Sigmoid colon (tissue), 7 donors: ENCODE data around the gene PCSK2. TPM values are rescaled to one million over a fixed set of nuclear protein-coding genes. Genes with fewer than 3 reads are reported as not detected.

Source experiments
- DNase-seq: peaks from one replicate; pipeline ENCODE4 v3.0.0-alpha.2; 2019
- H3K27ac ChIP-seq, 4 donors: fragments of 200-600 bp; sonication (generic); one replicate each; pipeline ENCODE4 v1.5.1; 2016 to 2019; ENCODE audit warnings: mild to moderate bottlenecking in 1 of 4
- H3K27me3 ChIP-seq, 3 donors: fragments of 200-600 bp; sonication (generic); one replicate each; pipeline ENCODE4 v1.5.1; 2019; ENCODE audit warnings: mild to moderate bottlenecking in 1 of 3
- H3K36me3 ChIP-seq, 4 donors: fragments of 200-600 bp; sonication (generic); one replicate each; pipeline ENCODE4 v1.5.1; 2016 to 2019
- H3K4me1 ChIP-seq, 4 donors: fragments of 200-600 bp; sonication (generic); one replicate each; pipeline ENCODE4 v1.5.1; 2017 to 2019
- H3K4me3 ChIP-seq, 4 donors: fragments of 200-600 bp; sonication (generic); one replicate each; pipeline ENCODE4 v1.5.1; 2017 to 2019; ENCODE audit warnings: mild to moderate bottlenecking in 2 of 4, moderate library complexity in 1 of 4
- H3K9me3 ChIP-seq, 4 donors: fragments of 200-600 bp in 3 of 4; sonication (generic) in 3 of 4; one replicate each; pipeline versions ENCODE4 v1.5.1 to v1.6.1; 2013 to 2019
- EP300 ChIP-seq, 4 donors: sonication (generic); formaldehyde crosslinking; IDR thresholded peaks; one replicate each; pipeline ENCODE4 v1.6.1; 2017; ENCODE audit warnings: antibody characterized with exemption in 4 of 4
- POLR2A ChIP-seq, 2 donors: fragments of 450-650 bp; IDR thresholded peaks; one replicate each; pipeline ENCODE4 v1.6.1; 2016; ENCODE audit warnings: antibody characterized with exemption in 2 of 2, mild to moderate bottlenecking in 2 of 2, moderate library complexity in 2 of 2
- POLR2AphosphoS5 ChIP-seq, 4 donors: sonication (generic); formaldehyde crosslinking; IDR thresholded peaks; one replicate each; pipeline ENCODE4 v1.6.1; 2017; ENCODE audit warnings: antibody characterized with exemption in 4 of 4
- WGBS, 2 donors: extraction: QIAGEN DNeasy Blood & Tissue Kit; methylation state at CpG; one replicate each; pipeline ENCODE4 v1.1.7; 2013; 5-methylcytosine and 5-hydroxymethylcytosine counted together
- intact Hi-C: fragments of 100-400 bp; cut with DNase I; formaldehyde crosslinking; loops from one replicate; pipeline ENCODE4 v1.15.1; 2023
- polyA plus RNA-seq, 3 donors: library from polyadenylated mRNA; stranded (reverse); fragments of 200-250 nt; gene quantifications; one replicate each; pipeline ENCODE4 v1.2.3, GENCODE V29; 2013
- total RNA-seq, 4 donors: library from RNA; depleted of rRNA; stranded (reverse); fragments of >200 nt; gene quantifications; one replicate each; pipeline ENCODE4 v1.1.0, GENCODE V29; 2016
- TF ChIP-seq, protein P1 (sequence below), 4 experiments: fragments of 450-650 bp in 3 of 4; fragments of 200-600 bp in 1 of 4; IDR thresholded peaks; one replicate each; pipeline ENCODE4 v1.5.1; 2016 to 2019; ENCODE audit warnings: antibody characterized with exemption in 4 of 4, mild to moderate bottlenecking in 3 of 4, moderate library complexity in 2 of 4
- donor health status: healthy with polysubstance abuse.
- donor health status: Bipolar disorder and iron deficiency.
- donor health status: healthy.

PCSK2 gene
- total and polyA plus RNA-seq, 7 donors, result 0.54 to 5.4 (median 2.4) TPM; not detected in 1

DNA sequence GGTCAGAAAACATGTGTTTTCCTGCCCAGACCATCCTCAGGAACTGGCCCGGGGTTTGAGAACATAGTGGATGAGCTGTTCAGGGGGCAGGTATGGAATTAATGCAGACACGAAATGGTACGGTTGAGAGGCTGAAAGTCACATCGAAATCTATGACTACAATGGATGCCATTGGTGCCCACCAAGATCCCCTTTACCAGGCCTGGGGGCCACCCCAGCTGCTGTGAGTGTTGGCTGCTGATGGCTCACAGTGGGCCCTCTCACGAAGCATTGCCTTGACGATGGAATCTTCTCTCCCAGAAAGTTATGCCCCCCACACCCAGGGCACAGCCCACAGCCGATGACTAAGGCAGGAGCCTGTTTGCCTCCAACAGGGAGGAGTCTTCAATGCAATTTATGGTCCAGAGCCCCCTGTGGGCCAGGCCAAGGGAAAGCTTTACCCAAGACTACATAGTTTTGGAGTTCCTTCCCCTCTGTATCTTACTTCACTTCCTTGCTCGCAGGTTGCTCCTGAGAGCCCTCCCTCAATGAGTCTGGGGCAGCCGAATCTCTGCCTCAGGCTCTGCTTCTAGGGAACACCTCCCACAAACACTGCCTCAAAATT, 211.7 kb downstream of the PCSK2 start:
- no peak overlapping the region for H3K27ac ChIP-seq
- intact Hi-C loops, result no loop called here
- H3K36me3 ChIP-seq, result no peaks in the 10 kb centered on the region
- no peaks in the 10 kb centered on the region for H3K4me1 ChIP-seq
- H3K27me3 ChIP-seq, result peaks cover 0 to 5% (median 0%) of the 10 kb centered on the region in 3 donors
- no peak for TF ChIP-seq POLR2A (IDR thresholded peaks at IDR 0.05)
- TF ChIP-seq, protein P1, sequence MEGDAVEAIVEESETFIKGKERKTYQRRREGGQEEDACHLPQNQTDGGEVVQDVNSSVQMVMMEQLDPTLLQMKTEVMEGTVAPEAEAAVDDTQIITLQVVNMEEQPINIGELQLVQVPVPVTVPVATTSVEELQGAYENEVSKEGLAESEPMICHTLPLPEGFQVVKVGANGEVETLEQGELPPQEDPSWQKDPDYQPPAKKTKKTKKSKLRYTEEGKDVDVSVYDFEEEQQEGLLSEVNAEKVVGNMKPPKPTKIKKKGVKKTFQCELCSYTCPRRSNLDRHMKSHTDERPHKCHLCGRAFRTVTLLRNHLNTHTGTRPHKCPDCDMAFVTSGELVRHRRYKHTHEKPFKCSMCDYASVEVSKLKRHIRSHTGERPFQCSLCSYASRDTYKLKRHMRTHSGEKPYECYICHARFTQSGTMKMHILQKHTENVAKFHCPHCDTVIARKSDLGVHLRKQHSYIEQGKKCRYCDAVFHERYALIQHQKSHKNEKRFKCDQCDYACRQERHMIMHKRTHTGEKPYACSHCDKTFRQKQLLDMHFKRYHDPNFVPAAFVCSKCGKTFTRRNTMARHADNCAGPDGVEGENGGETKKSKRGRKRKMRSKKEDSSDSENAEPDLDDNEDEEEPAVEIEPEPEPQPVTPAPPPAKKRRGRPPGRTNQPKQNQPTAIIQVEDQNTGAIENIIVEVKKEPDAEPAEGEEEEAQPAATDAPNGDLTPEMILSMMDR (IDR thresholded peaks at IDR 0.05), result no peak
- TF ChIP-seq POLR2AphosphoS5 (IDR thresholded peaks at IDR 0.05), result no peak
- TF ChIP-seq EP300 (IDR thresholded peaks at IDR 0.05), result no peak
- no peak for DNase-seq
- H3K9me3 ChIP-seq, result no peaks in the 10 kb centered on the region
- WGBS, 2 donors, result 86 to 87% methylated on average over 9 of the region's 9 CpGs
- H3K4me3 ChIP-seq, result no peak overlapping the region

DNA sequence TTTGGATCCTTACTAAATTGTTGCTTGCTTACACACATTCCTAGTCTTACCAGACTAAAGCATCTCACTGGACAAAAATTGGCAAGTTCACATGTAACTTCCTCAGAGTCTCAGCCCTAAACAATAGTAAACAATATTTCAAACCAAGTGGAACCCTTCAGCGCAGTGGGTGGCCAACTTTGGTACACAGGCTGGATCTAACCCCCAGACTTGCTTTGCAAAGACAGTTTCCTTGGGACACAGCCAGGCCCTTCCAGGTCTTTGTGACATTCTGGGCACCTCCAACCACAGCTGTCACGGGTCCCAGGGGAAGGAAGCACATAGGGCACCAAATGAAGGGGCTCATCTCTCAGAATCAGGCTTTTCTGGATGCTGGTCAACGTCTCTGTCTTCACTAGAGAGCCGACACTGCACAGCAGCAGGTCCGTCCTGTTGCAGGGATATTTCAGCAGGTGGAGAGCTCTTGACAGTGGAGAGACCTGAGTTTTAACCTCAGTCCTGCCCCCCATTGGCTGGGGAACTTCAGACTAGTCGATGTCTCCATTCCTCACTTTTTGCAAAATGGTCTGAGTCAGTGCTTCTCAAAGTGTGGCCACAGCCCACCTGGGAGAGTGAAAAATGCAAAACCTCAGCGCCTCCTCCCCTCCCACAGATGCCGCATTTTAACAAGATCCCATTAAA, 212.9 kb downstream of the PCSK2 start:
- no peak for DNase-seq
- WGBS, 2 donors, result 79% methylated on average over 8 of the region's 8 CpGs

DNA sequence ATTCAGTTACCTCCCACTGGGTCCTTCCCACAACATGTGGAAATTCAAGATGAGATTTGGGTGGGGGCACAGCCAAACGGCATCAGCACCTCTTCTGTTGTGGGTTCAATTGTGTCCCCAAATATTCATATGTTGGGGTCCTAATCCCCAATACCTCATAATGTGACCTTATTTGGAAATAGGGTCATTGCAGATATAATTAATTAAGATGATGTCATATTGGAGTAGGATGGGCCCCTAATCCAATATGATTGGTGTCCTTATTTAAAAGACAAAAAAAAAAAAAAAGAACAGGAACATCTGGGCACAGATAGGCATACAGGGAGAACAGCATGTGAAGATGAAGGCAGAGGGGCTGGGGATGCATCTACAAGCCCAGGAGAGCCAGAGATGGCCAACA, 214.9 kb downstream of the PCSK2 start:
- Histone ChIP-seq H3K4me3 (no peak overlapping the region), H3K27me3 (peaks cover 0 to 5% (median 0%) of the 10 kb centered on the region in 3 donors), H3K27ac (no peak overlapping the region), H3K36me3 (no peaks in the 10 kb centered on the region), H3K9me3 (no peaks in the 10 kb centered on the region), H3K4me1 (no peaks in the 10 kb centered on the region)
- no peak for DNase-seq
- WGBS, 2 donors, result 93 to 96% methylated on average over 1 of the region's 1 CpG
- TF ChIP-seq, protein P1 (IDR thresholded peaks at IDR 0.05), result no peak
- no peak for TF ChIP-seq EP300 (IDR thresholded peaks at IDR 0.05)
- TF ChIP-seq POLR2AphosphoS5 (IDR thresholded peaks at IDR 0.05), result no peak
- no peak for TF ChIP-seq POLR2A (IDR thresholded peaks at IDR 0.05)
- intact Hi-C loops, result no loop called here

More for the DNA sequence above, 212.9 kb downstream of the PCSK2 start:
- H3K4me1 ChIP-seq, result no peaks in the 10 kb centered on the region
- intact Hi-C loops, result no loop called here
- H3K4me3 ChIP-seq, result no peak overlapping the region
- no peaks in the 10 kb centered on the region for H3K36me3 ChIP-seq
- no peak overlapping the region for H3K27ac ChIP-seq
- peaks cover 0 to 5% (median 0%) of the 10 kb centered on the region in 3 donors for H3K27me3 ChIP-seq
- TF ChIP-seq POLR2A (IDR thresholded peaks at IDR 0.05), result no peak
- TF ChIP-seq EP300 (IDR thresholded peaks at IDR 0.05), result no peak
- TF ChIP-seq, protein P1 (IDR thresholded peaks at IDR 0.05), result no peak
- no peak for TF ChIP-seq POLR2AphosphoS5 (IDR thresholded peaks at IDR 0.05)
- no peaks in the 10 kb centered on the region for H3K9me3 ChIP-seq

DNA sequence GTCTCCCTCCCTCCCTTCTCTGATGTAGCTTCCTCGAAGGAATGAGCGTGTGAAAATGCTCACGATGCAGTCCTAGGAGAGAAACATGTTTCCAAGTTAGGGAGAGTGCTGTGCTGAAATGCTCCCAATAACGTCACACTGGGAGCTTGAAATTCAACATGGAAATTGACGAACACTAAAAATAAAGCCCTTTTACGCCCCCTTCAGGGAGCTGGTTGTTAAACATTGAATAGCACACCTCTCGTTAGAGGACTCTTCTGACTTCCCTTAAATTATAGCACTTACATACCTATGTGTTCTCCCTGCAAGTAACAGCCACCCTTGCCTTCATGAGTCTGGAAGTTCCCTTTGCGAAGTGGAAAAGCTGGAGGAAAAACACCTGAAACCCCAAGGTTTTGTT, 215.7 kb downstream of the PCSK2 start:
- H3K4me1 ChIP-seq, result no peaks in the 10 kb centered on the region
- 55 to 80% methylated on average over 8 of the region's 8 CpGs for WGBS, 2 donors
- H3K36me3 ChIP-seq, result no peaks in the 10 kb centered on the region
- H3K9me3 ChIP-seq, result no peaks in the 10 kb centered on the region
- TF ChIP-seq POLR2A (IDR thresholded peaks at IDR 0.05) (no peak), POLR2AphosphoS5 (IDR thresholded peaks at IDR 0.05) (no peak), EP300 (IDR thresholded peaks at IDR 0.05) (no peak)
- TF ChIP-seq, protein P1 (IDR thresholded peaks at IDR 0.05), result no peak
- no peak for DNase-seq
- H3K27ac ChIP-seq, result no peak overlapping the region
- intact Hi-C loops, result no loop called here
- H3K4me3 ChIP-seq, result no peak overlapping the region
- peaks cover 0 to 5% (median 0%) of the 10 kb centered on the region in 3 donors for H3K27me3 ChIP-seq
